ENCODE data around the gene ELAVL2.
"Not testable (repeated sequence)": the region's sequence is repeated elsewhere in the genome, so short reads cannot be mapped to it uniquely, and the experiment has no call there.

ELAVL2 gene

DNA sequence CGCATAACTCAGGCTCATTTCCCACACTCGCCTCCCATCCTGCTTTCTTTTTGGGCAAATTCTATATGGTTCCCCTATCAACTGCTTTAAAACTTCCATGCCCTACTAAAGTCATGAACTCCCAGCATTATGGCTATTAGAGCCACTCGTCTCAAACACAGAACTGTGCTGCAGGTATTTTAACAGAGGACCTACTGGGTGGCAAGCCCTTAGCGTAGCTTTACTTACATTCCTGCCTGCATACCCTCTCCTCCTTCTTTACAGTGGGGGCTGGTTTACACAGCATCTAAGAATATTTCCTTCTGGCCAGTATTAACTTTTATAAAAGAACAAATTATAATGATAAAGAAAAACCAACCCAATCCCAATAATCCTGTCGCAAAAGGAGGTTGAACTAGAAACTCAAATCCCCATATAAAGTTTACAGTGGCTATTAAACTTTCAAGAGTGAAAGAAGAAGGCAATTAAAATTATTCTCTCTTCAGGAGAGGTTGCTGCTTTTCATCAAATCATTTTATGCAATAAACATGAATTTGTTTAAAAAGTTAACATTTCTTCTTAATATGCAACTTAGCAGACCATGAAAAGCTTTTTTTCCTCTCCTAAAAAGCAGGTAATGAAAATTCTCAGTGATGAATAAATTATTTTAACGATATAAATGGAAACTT is 100.6 kb downstream of the ELAVL2 start:
- H3K27ac ChIP-seq: no peak overlapping the region
- H3K4me3 ChIP-seq (ENCODE audit: low read depth in 1 of 2, low read length in 1 of 2): no peak overlapping the region
- H3K9me3 ChIP-seq: no peaks in the 10 kb centered on the region
- H3K27me3 ChIP-seq: no peaks in the 10 kb centered on the region
- H3K4me1 ChIP-seq (ENCODE audit: control insufficient read depth in 1 of 2, insufficient read depth in 1 of 2, low read depth in 1 of 2, low read length in 1 of 2): no peaks in the 10 kb centered on the region
- TF ChIP-seq, protein P1, sequence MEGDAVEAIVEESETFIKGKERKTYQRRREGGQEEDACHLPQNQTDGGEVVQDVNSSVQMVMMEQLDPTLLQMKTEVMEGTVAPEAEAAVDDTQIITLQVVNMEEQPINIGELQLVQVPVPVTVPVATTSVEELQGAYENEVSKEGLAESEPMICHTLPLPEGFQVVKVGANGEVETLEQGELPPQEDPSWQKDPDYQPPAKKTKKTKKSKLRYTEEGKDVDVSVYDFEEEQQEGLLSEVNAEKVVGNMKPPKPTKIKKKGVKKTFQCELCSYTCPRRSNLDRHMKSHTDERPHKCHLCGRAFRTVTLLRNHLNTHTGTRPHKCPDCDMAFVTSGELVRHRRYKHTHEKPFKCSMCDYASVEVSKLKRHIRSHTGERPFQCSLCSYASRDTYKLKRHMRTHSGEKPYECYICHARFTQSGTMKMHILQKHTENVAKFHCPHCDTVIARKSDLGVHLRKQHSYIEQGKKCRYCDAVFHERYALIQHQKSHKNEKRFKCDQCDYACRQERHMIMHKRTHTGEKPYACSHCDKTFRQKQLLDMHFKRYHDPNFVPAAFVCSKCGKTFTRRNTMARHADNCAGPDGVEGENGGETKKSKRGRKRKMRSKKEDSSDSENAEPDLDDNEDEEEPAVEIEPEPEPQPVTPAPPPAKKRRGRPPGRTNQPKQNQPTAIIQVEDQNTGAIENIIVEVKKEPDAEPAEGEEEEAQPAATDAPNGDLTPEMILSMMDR (IDR thresholded peaks at IDR 0.05): no peak
- no peaks in the 10 kb centered on the region for H3K36me3 ChIP-seq

DNA sequence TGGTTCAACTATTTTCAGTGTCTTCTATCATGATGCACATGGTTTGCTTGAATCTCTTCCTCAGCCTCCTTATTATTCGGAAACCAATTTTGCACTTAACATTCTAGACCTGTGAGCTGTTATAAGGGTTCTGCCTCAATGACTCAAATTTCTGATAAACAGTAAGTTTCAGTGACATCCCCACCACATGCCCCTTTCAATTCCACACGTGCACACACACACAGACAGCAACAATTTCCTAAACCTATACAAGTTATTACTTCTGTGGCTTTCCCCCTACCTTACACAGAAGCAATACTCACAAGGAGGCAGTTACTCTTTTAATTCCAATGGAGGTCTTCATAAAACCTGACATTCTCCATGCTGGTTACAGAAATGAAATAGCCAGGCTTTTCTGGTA is 102.4 kb downstream of the ELAVL2 start:
- H3K9me3 ChIP-seq: no peaks in the 10 kb centered on the region
- H3K27ac ChIP-seq: no peak overlapping the region
- no peaks in the 10 kb centered on the region for H3K4me1 ChIP-seq (ENCODE audit: control insufficient read depth in 1 of 2, insufficient read depth in 1 of 2, low read depth in 1 of 2, low read length in 1 of 2)
- H3K36me3 ChIP-seq: no peaks in the 10 kb centered on the region
- TF ChIP-seq, protein P1 (IDR thresholded peaks at IDR 0.05): no peak
- H3K4me3 ChIP-seq (ENCODE audit: low read depth in 1 of 2, low read length in 1 of 2): no peak overlapping the region
- H3K27me3 ChIP-seq: no peaks in the 10 kb centered on the region

DNA sequence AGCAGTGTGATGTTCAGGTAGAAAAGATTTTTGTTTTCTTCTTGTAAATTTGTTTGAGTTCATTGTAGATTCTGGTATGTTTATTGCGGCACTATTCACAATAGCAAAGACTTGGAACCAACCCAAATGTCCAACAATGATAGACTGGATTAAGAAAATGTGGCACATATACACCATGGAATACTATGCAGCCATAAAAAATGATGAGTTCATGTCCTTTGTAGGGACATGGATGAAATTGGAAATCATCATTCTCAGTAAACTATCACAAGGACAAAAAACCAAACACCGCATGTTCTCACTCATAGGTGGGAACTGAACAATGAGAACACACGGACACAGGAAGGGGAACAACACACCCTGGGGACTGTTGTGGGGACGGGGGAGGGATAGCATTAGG is 103.0 kb downstream of the ELAVL2 start:
- H3K4me1 ChIP-seq (ENCODE audit: control insufficient read depth in 1 of 2, insufficient read depth in 1 of 2, low read depth in 1 of 2, low read length in 1 of 2); H3K27me3 ChIP-seq: not testable (repeated sequence)

DNA sequence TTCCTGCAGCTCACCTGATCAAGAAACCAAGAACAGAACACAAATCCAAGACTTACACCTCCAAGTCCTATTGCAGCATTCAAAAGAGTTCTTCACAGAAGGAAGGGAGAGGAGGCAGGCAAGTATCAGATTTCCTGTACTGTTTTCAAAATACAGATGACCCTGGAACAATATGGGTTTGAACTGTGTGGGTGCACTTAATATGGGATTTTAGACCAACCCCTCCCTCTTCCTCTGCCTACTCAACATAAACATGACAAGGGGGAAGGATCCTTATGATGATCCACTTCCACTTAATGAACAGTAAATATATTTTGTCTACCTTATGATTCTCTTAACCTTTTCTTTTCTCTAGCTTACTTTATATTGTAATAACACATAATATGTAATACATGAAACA is 104.6 kb downstream of the ELAVL2 start:
- no peak overlapping the region for H3K4me3 ChIP-seq (ENCODE audit: low read depth in 1 of 2, low read length in 1 of 2)
- TF ChIP-seq, protein P1 (IDR thresholded peaks at IDR 0.05): no peak

More for the DNA sequence above, 103.0 kb downstream of the ELAVL2 start:
- not testable (repeated sequence) for H3K36me3 ChIP-seq; H3K27ac ChIP-seq; H3K9me3 ChIP-seq; H3K4me3 ChIP-seq (ENCODE audit: low read depth in 1 of 2, low read length in 1 of 2)

DNA sequence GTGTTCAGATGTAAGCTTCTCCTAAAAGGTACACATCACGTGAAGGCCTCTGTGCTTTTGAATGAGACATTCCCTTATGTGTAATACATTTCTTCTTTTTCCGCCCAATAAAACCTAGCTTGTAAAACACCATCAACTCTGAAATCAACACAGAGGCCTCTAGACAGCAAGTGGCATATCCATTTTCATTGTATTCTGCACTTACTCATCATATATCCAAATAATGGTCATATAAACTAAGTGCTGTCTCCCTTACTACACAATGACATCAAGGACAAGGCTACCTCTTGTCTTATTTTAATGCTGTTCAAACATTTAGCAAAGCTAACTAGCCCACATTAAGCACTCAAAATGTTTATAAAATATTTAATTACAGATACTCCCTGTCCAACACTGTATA is 108.5 kb downstream of the ELAVL2 start:
- H3K4me3 ChIP-seq (ENCODE audit: low read depth in 1 of 2, low read length in 1 of 2): no peak overlapping the region
- no peaks in the 10 kb centered on the region for H3K36me3 ChIP-seq
- H3K27ac ChIP-seq: no peak overlapping the region
- no peaks in the 10 kb centered on the region for H3K9me3 ChIP-seq
- TF ChIP-seq, protein P1 (IDR thresholded peaks at IDR 0.05): no peak
- H3K4me1 ChIP-seq (ENCODE audit: control insufficient read depth in 1 of 2, insufficient read depth in 1 of 2, low read depth in 1 of 2, low read length in 1 of 2): no peaks in the 10 kb centered on the region
- H3K27me3 ChIP-seq: no peaks in the 10 kb centered on the region

More for the DNA sequence above, 104.6 kb downstream of the ELAVL2 start:
- no peaks in the 10 kb centered on the region for H3K4me1 ChIP-seq (ENCODE audit: control insufficient read depth in 1 of 2, insufficient read depth in 1 of 2, low read depth in 1 of 2, low read length in 1 of 2)
- H3K27me3 ChIP-seq: no peaks in the 10 kb centered on the region
- no peaks in the 10 kb centered on the region for H3K9me3 ChIP-seq
- H3K27ac ChIP-seq: no peak overlapping the region
- H3K36me3 ChIP-seq: no peaks in the 10 kb centered on the region

DNA sequence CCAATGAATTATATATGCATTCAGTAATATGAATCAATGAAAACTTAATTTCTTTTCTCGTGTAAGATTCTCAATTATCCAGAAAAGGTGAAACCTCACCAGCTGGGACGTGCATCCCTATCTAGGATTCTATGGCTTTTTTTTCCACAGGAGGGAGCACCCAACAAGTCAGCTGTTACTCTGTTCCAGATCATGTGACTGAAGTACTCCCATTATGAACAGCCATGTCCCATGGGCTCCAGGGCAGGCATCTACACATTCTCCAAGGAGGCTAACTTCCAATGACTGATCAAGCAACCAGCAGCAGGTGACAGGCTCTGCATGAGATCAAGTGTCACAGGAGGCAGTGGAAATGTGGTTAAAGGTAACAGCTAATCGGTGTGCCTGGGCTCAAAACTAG is 118.8 kb downstream of the ELAVL2 start:
- H3K4me3 ChIP-seq (ENCODE audit: low read depth in 1 of 2, low read length in 1 of 2): no peak overlapping the region
- no peaks in the 10 kb centered on the region for H3K36me3 ChIP-seq
- H3K27ac ChIP-seq: no peak overlapping the region
- no peaks in the 10 kb centered on the region for H3K4me1 ChIP-seq (ENCODE audit: control insufficient read depth in 1 of 2, insufficient read depth in 1 of 2, low read depth in 1 of 2, low read length in 1 of 2)
- TF ChIP-seq, protein P1 (IDR thresholded peaks at IDR 0.05): no peak
- no peaks in the 10 kb centered on the region for H3K27me3 ChIP-seq
- H3K9me3 ChIP-seq: no peaks in the 10 kb centered on the region
